Measurements from ENCODE around the gene WBP1L.

WBP1L gene

GRCh38 chr10:102775935-102776669 is 32.4 kb downstream of the WBP1L start:
- DNase-seq (ENCODE audit: low spot score), result peak; percentile 51
- CTCF ChIA-PET, result interaction anchor here (0.8 kb wide), 1 partner anchor 37 kb away, joined by 5 read pairs; no protein-coding TSS in a partner anchor
- POLR2A ChIA-PET (ENCODE audit: low non-redundant PET), result interaction anchor here (1.0 kb wide), 1 partner anchor 32 kb away, joined by 3 read pairs; the partner anchor contains the start of gene WBP1L
- TF ChIP-seq CTCF (conservative IDR thresholded peaks at IDR 0.05; ENCODE audit: low read depth), result no peak
- H3K27ac ChIP-seq, result peak overlapping the region; percentile 99

DNA sequence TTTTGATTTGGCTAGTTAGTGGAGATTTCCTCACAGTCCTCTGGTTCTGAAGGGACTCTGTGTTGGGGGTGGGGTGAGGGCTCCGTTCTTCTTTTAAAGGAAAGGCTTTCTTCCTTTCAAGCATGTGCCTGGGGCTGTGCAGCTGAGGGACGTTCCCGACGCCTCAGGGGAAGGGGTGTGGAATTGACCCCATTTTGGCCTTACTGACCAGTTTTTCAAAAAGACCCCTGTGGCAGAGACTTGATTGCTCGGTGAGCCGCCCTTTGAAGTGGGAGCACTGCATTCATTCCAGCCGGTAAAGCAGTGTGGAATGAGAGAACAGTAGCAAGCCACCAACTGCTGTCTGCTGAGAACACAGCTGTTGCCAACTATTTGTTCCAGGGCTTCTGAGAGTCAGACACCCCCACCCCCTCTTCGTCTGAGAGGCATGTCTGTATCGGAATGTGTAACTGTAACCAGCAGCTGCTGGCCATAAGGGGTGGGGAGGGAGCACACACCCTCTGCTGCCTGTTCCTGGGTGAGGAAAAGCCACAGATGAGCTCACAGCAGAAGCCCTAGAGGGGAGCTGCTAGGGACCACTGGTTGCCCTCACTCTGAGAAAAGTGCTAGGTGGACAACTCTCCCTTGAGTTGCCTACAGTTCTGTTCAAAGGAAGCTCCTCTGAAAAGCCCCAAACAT is 33.2 kb downstream of the WBP1L start:
- POLR2A ChIA-PET (ENCODE audit: low non-redundant PET), result interaction anchor here (0.6 to 1.0 kb wide), 2 partner anchors 12 to 33 kb away, joined by 3 to 4 read pairs; partner anchors contain the start of gene WBP1L
- DNase-seq (ENCODE audit: low spot score), result peak; percentile 97
- TF ChIP-seq CTCF (conservative IDR thresholded peaks at IDR 0.05; ENCODE audit: low read depth), result no peak
- CTCF ChIA-PET, result interaction anchor here (0.6 to 0.7 kb wide), 2 partner anchors 12 to 104 kb away, joined by 5 read pairs; no protein-coding TSS in a partner anchor
- peak overlapping the region; percentile 99 for H3K27ac ChIP-seq

DNA sequence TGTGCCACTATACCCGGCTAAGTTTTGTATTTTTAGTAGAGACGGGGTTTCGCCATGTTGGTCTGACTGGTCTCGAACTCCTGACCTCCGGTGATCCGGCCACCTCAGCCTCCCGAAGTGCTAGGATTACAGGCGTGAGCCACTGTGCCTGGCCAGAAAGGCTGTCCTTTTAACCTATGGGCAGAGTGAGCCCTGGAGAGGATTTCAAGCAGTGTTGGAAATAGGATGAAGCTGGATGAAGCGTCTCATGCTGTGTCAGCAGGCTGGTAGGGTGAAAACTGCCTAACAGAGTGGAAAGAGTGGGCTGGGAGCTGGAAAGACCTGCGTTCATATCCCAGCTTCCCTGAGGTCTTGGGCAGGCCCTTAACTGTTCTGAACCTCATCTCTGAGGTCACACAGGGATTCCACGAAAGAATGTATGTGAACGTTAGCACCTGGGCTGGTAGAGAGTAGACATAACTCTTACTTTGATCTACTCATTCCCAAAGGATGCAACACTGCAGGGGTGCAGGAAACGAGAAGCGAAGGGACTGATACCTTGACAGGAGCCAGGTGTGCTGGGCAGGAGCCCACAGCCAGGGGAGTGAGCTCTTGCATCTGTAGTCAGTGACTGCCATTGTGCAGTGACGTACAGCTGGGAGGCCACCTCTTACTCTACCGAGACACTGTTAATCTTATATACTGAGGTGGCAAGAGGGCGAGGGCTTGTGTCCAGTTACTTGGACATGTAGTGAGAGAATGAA is 34.1 kb downstream of the WBP1L start:
- H3K27ac ChIP-seq, result peak overlapping the region; percentile 99
- DNase-seq (ENCODE audit: low spot score), result no peak
- ChIA-PET CTCF (interaction anchor here (0.7 kb wide), 1 partner anchor 13 kb away, joined by 5 read pairs; no protein-coding TSS in a partner anchor), POLR2A (ENCODE audit: low non-redundant PET) (no interaction called here)
- TF ChIP-seq CTCF (conservative IDR thresholded peaks at IDR 0.05; ENCODE audit: low read depth), result no peak

- no peak for DNase-seq (ENCODE audit: low spot score)
- TF ChIP-seq CTCF (conservative IDR thresholded peaks at IDR 0.05; ENCODE audit: low read depth), result no peak
- CTCF ChIA-PET, result interaction anchor here (0.6 kb wide), 1 partner anchor 554 kb away, joined by 3 read pairs; no protein-coding TSS in a partner anchor
- H3K27ac ChIP-seq, result peak overlapping the region; percentile 89
- POLR2A ChIA-PET (ENCODE audit: low non-redundant PET), result no interaction called here
Observed at GRCh38 chr10:102778781-102779180, 35.0 kb downstream of the WBP1L start.

DNA sequence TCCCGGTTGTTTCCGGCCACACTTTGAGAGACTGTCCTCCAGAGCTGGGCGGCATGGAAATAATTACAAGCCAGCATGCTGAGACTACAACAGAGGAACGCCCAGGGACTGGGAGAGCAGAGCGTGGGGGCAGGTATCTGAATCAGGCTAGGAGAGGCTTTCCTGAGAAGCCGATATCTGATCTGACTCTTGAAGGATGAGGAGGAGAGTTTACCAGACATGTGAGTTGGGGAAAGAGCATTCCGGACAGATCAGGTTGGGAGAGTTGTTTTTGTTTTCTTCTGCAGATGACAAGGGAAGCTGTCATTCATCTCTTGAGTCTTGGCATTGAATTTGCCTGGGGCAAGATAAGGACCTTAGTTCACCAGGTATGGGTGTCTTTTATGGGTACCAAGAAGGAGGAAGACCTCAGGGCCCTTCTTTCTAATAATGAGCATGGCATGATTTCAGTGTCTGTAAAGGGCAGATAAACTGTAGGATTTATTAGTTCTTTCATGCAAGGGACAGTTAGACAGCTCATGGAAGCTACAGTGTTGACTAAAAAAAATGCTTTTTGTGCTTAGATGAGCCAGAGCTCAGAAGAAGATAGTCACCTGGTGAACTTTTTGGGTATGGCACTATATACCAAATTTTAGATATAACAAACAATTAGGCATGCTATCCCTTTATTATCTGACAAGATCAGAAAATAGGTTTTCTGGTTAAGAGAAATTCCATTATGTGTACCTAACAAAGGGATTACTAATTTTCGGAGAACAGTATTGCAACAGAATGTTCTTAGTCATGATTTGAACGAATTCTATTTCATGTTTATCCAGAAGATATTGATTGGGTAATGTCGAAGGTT is 36.2 kb downstream of the WBP1L start:
- ChIA-PET POLR2A (ENCODE audit: low non-redundant PET) (no interaction called here), CTCF (interaction anchor here (0.6 kb wide), 1 partner anchor 721 kb away, joined by 3 read pairs; no protein-coding TSS in a partner anchor)
- H3K27ac ChIP-seq, result peak overlapping the region; percentile 89
- no peak for TF ChIP-seq CTCF (conservative IDR thresholded peaks at IDR 0.05; ENCODE audit: low read depth)
- peak; percentile 78 for DNase-seq (ENCODE audit: low spot score)

Measured in RWPE1 (cell line).